ENCODE data around the gene WDR31.

The WDR31 gene

DNA sequence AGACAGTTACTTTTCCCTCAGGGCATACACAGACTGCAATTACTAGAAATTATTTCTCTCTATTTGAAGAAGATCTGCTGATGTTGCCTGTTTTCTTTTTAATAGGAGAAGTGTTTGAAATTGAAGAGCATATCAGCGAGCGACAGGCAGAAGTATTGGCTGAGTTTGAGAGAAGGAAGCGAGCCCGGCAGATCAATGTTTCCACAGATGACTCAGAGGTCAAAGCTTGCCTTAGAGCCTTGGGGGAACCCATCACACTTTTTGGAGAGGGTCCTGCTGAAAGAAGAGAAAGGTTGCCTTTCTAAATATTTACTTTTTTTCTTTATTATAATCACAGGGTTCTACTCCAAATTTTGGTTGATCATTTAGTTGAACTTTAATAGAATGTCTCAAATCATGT, 61.2 kb downstream of the WDR31 start:
- peaks cover 5% of the 10 kb centered on the region for H3K4me1 ChIP-seq (ENCODE audit: control insufficient read depth, insufficient read depth, low read length, poor library complexity, severe bottlenecking)
- H3K4me3 ChIP-seq (ENCODE audit: insufficient read depth, low read depth, low read length, poor library complexity, severe bottlenecking), result no peak overlapping the region
- H3K27me3 ChIP-seq (replicated peaks; ENCODE audit: control insufficient read depth, insufficient read depth, low read length, poor library complexity, severe bottlenecking), result no peaks in the 10 kb centered on the region
- no peak overlapping the region for H3K27ac ChIP-seq (ENCODE audit: insufficient read depth, low read length, poor library complexity, severe bottlenecking)
- H3K36me3 ChIP-seq (ENCODE audit: control insufficient read depth, insufficient read depth, low read length), result peaks cover 43% of the 10 kb centered on the region
- H3K9me3 ChIP-seq (ENCODE audit: control insufficient read depth, low read length), result no peaks in the 10 kb centered on the region
- no peak for DNase-seq

- H3K9me3 ChIP-seq (ENCODE audit: control insufficient read depth, low read length), result no peaks in the 10 kb centered on the region
- H3K27ac ChIP-seq (ENCODE audit: insufficient read depth, low read length, poor library complexity, severe bottlenecking), result peak within 1 kb of the TSS; percentile 95
- H3K4me1 ChIP-seq (ENCODE audit: control insufficient read depth, insufficient read depth, low read length, poor library complexity, severe bottlenecking), result peaks cover 5% of the 10 kb centered on the region
- H3K36me3 ChIP-seq (ENCODE audit: control insufficient read depth, insufficient read depth, low read length), result peaks cover 35% of the 10 kb centered on the region
- peak; percentile 88 to 94 (median 90) for DNase-seq
- no peaks in the 10 kb centered on the region for H3K27me3 ChIP-seq (replicated peaks; ENCODE audit: control insufficient read depth, insufficient read depth, low read length, poor library complexity, severe bottlenecking)
- H3K4me3 ChIP-seq (ENCODE audit: insufficient read depth, low read depth, low read length, poor library complexity, severe bottlenecking), result peak within 1 kb of the TSS; percentile 88
Measured at GRCh38 chr9:113275157-113276131, 64.6 kb downstream of the WDR31 start, which contains the start of the genes CDC26 and PRPF4. Gene CDC26, minus strand, starts transcription at chr9:113275572. Its CDS starts 3,065 bp downstream, at chr9:113272507. Gene PRPF4, plus strand, starts transcription at chr9:113275658. Its CDS starts 86 bp downstream, at chr9:113275744.

DNA sequence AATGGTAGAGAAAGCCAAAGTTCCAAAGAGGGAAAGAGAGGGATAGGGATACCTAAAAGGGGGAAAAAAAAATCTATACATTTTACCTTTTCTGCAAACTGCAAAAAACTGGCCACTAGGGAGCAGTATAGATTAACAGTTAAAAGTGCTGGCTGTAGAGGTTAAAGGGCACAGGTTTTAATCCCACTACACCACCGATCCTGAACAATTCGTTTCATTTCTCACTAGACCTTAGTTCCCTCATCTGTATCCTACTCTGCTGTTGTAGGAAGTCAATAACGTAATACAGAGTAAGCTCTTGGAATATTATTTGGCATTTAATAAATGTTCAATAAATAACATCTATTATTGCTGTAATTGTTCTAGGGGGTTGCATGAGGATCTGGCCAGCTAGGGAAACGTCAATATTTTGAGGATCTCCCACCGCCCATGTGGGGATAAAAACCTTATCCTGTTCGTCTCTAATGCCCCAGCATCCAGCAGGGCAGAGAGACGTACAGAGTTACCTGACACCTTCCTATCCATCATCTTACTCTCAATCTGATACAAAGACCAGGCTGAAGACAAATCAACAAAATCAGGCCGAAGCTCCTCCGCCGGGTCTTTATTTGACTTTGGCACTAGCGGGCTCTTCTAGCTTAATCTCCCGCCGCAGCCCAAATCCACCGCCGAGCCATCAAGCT, 65.5 kb downstream of the WDR31 start:
- Histone ChIP-seq H3K9me3 (ENCODE audit: control insufficient read depth, low read length) (no peaks in the 10 kb centered on the region), H3K27ac (ENCODE audit: insufficient read depth, low read length, poor library complexity, severe bottlenecking) (peak overlapping the region; percentile 95), H3K36me3 (ENCODE audit: control insufficient read depth, insufficient read depth, low read length) (peaks cover 35% of the 10 kb centered on the region), H3K4me3 (ENCODE audit: insufficient read depth, low read depth, low read length, poor library complexity, severe bottlenecking) (peak overlapping the region; percentile 88), H3K27me3 (replicated peaks; ENCODE audit: control insufficient read depth, insufficient read depth, low read length, poor library complexity, severe bottlenecking) (no peaks in the 10 kb centered on the region), H3K4me1 (ENCODE audit: control insufficient read depth, insufficient read depth, low read length, poor library complexity, severe bottlenecking) (peaks cover 5% of the 10 kb centered on the region)
- peak in 1 of 3 donors; percentile 14 for DNase-seq

GRCh38 chr9:113269871-113270270, 70.2 kb downstream of the WDR31 start:
- DNase-seq, result no peak
- Histone ChIP-seq H3K9me3 (ENCODE audit: control insufficient read depth, low read length) (no peaks in the 10 kb centered on the region), H3K27me3 (replicated peaks; ENCODE audit: control insufficient read depth, insufficient read depth, low read length, poor library complexity, severe bottlenecking) (no peaks in the 10 kb centered on the region), H3K4me3 (ENCODE audit: insufficient read depth, low read depth, low read length, poor library complexity, severe bottlenecking) (no peak overlapping the region), H3K36me3 (ENCODE audit: control insufficient read depth, insufficient read depth, low read length) (peaks cover 42% of the 10 kb centered on the region), H3K4me1 (ENCODE audit: control insufficient read depth, insufficient read depth, low read length, poor library complexity, severe bottlenecking) (no peaks in the 10 kb centered on the region), H3K27ac (ENCODE audit: insufficient read depth, low read length, poor library complexity, severe bottlenecking) (no peak overlapping the region)

DNA sequence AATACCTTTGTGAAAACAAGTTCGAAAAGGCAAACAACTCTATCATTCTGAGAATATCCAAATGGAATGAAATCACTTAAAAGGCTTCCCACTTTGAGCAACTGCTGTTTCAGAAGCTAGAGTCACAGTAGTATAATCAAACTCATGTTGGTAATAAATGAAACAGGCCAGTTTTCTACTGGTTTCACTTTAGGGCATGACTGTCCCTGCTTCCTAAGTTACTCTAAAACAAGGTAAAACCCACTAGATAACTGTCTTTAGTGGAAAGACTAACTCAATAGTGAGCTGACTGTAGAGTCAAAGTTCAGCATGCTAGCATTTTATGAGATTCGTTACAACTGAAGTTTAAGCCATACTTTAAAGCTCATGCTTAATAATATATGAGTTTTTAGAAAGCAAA, 70.7 kb downstream of the WDR31 start:
- Histone ChIP-seq H3K27ac (ENCODE audit: insufficient read depth, low read length, poor library complexity, severe bottlenecking) (no peak overlapping the region), H3K27me3 (replicated peaks; ENCODE audit: control insufficient read depth, insufficient read depth, low read length, poor library complexity, severe bottlenecking) (no peaks in the 10 kb centered on the region), H3K36me3 (ENCODE audit: control insufficient read depth, insufficient read depth, low read length) (peaks cover 42% of the 10 kb centered on the region), H3K4me3 (ENCODE audit: insufficient read depth, low read depth, low read length, poor library complexity, severe bottlenecking) (no peak overlapping the region), H3K9me3 (ENCODE audit: control insufficient read depth, low read length) (no peaks in the 10 kb centered on the region), H3K4me1 (ENCODE audit: control insufficient read depth, insufficient read depth, low read length, poor library complexity, severe bottlenecking) (no peaks in the 10 kb centered on the region)
- DNase-seq, result no peak

DNA sequence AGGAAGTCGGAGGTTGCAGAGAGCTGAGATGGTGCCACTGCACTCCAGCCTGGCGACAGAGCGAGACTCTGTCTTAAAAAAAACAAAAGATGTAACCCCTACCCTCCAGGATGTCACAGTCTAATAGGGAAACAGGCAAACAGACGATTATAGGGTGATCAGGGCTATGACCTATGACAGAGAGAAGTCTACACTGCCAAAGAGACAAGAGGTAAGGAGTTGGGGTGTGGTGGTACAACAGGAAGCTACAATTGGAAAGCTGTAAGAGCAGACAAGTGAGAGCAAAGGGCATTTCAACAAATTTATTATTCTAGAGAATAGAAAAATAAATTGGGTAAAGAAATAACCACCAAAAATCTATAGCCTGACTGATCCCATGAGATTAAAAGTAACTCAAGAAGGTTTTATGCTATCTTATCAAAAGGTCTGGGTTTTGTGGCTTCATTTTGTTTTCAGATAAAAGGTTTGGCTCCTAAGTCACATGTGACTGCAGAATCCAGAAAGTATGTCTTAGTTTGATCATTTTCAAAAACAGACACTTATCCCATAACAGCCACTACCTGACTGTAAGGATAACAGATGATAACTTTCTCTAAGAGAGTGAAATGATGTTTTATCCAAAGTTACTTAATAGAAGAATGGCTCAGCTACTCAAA, 72.0 kb downstream of the WDR31 start:
- no peaks in the 10 kb centered on the region for H3K27me3 ChIP-seq (replicated peaks; ENCODE audit: control insufficient read depth, insufficient read depth, low read length, poor library complexity, severe bottlenecking)
- no peak overlapping the region for H3K27ac ChIP-seq (ENCODE audit: insufficient read depth, low read length, poor library complexity, severe bottlenecking)
- H3K4me1 ChIP-seq (ENCODE audit: control insufficient read depth, insufficient read depth, low read length, poor library complexity, severe bottlenecking), result no peaks in the 10 kb centered on the region
- no peaks in the 10 kb centered on the region for H3K9me3 ChIP-seq (ENCODE audit: control insufficient read depth, low read length)
- H3K4me3 ChIP-seq (ENCODE audit: insufficient read depth, low read depth, low read length, poor library complexity, severe bottlenecking), result no peak overlapping the region
- DNase-seq, result no peak
- peaks cover 41% of the 10 kb centered on the region for H3K36me3 ChIP-seq (ENCODE audit: control insufficient read depth, insufficient read depth, low read length)

- H3K4me1 ChIP-seq (ENCODE audit: control insufficient read depth, insufficient read depth, low read length, poor library complexity, severe bottlenecking), result no peaks in the 10 kb centered on the region
- H3K36me3 ChIP-seq (ENCODE audit: control insufficient read depth, insufficient read depth, low read length), result peaks cover 24% of the 10 kb centered on the region
- no peak for DNase-seq
- no peak overlapping the region for H3K27ac ChIP-seq (ENCODE audit: insufficient read depth, low read length, poor library complexity, severe bottlenecking)
- H3K27me3 ChIP-seq (replicated peaks; ENCODE audit: control insufficient read depth, insufficient read depth, low read length, poor library complexity, severe bottlenecking), result no peaks in the 10 kb centered on the region
- no peaks in the 10 kb centered on the region for H3K9me3 ChIP-seq (ENCODE audit: control insufficient read depth, low read length)
- no peak overlapping the region for H3K4me3 ChIP-seq (ENCODE audit: insufficient read depth, low read depth, low read length, poor library complexity, severe bottlenecking)
Measured at GRCh38 chr9:113266174-113266573, 73.9 kb downstream of the WDR31 start.
